AG04450 (cell line): ENCODE measurements around the gene ABHD16A. TPM values are rescaled to one million over a fixed set of nuclear protein-coding genes. Genes with fewer than 3 reads are reported as not detected.

ENCODE experiments used
- CTCF ChIA-PET: fragments of 300-600, 350-600 bp; formaldehyde crosslinking; extraction: SDS; loops from one replicate; lab custom pipeline; 2022; ENCODE audit warnings: antibody characterized with exemption, inconsistent platforms; lab: Charles Lee
- POLR2A ChIA-PET: fragments of 350-600 bp; formaldehyde crosslinking; extraction: SDS; loops from one replicate; lab custom pipeline; 2021; ENCODE audit warnings: antibody characterized with exemption, inconsistent platforms; lab: Yijun Ruan, JAX
- DNase-seq: peaks from one replicate; pipeline ENCODE4 v3.0.0-alpha.2; 2011; ENCODE audit warnings: low read depth, low spot score
- H3K27ac ChIP-seq: one replicate; pipeline ENCODE4 v1.5.1; 2012; ENCODE audit warnings: low read depth, low read length, control low read depth
- H3K27me3 ChIP-seq: one replicate; pipeline ENCODE4 v1.6.0; 2012; ENCODE audit warnings: low read length; ENCODE audit not compliant: control insufficient read depth, insufficient read depth
- H3K4me3 ChIP-seq: 2 replicates; pipeline ENCODE4 v1.5.1; 2011; ENCODE audit warnings: mild to moderate bottlenecking, low read depth, low read length, control low read depth
- H3K9me3 ChIP-seq: 2 replicates; pipeline ENCODE4 v1.5.1; 2012; ENCODE audit warnings: low read length; ENCODE audit not compliant: control insufficient read depth, insufficient read depth
- CTCF ChIP-seq: IDR thresholded peaks from 2 replicates; pipeline ENCODE4 v1.5.1; 2011; ENCODE audit warnings: low read depth, low read length, control low read depth, inconsistent platforms
- polyA plus RNA-seq: library from polyadenylated mRNA; depleted of rRNA; stranded (reverse); fragments of >200 nt; gene quantifications from 2 replicates; pipeline ENCODE4 v1.2.3, GENCODE V29; 2011

The ABHD16A gene
- polyA plus RNA-seq, 1 experiment: 34.0 TPM

- TF ChIP-seq CTCF: no peak
- Histone ChIP-seq H3K27me3 (no peaks in the 10 kb centered on the region), H3K9me3 (no peaks in the 10 kb centered on the region; the same call in 1 of the 2 replicates), H3K4me3 (no peak within 1 kb of the TSS), H3K27ac (peak within 1 kb of the TSS; percentile 21)
- CTCF ChIA-PET: interaction anchor here (0.7 to 2.0 kb wide), 3 partner anchors 11 to 586 kb away, joined by 4 to 9 read pairs (median 6); partner anchors contain the start of gene LY6G5C
- POLR2A ChIA-PET: no interaction called here
- no peak for DNase-seq
These were observed 33.4 kb downstream of the ABHD16A start, which contains the start of gene LY6G5B for GRCh38 chr6:31669676-31670075. Gene LY6G5B, plus strand, starts transcription at chr6:31669976. Its CDS starts 975 bp downstream, at chr6:31670951.

GRCh38 chr6:31666337-31666965, 36.7 kb downstream of the ABHD16A start:
- Histone ChIP-seq H3K9me3 (no peaks in the 10 kb centered on the region; the same call in 1 of the 2 replicates), H3K27ac (no peak overlapping the region), H3K4me3 (peak overlapping the region; percentile 98), H3K27me3 (no peaks in the 10 kb centered on the region)
- ChIA-PET POLR2A (interaction anchor here (1.0 kb wide), 1 partner anchor 149 kb away, joined by 4 read pairs; the partner anchor contains the start of genes HSPA1A and HSPA1L), CTCF (interaction anchor here (1.0 kb wide), 1 partner anchor 140 kb away, joined by 3 read pairs; the partner anchor contains the start of gene LSM2)
- DNase-seq: no peak
- TF ChIP-seq CTCF: no peak

- DNase-seq: peak; percentile 91
- ChIA-PET CTCF (interaction anchor here (0.6 to 1.0 kb wide), 3 partner anchors 119 to 165 kb away, joined by 3 to 4 read pairs (median 3); partner anchors contain the start of genes ATP6V1G2 and LSM2), POLR2A (interaction anchor here (0.9 to 1.8 kb wide), 5 partner anchors 13 to 149 kb away, joined by 3 to 11 read pairs (median 4); partner anchors contain the start of genes ABHD16A, BAG6, HSPA1A and HSPA1L)
- Histone ChIP-seq H3K9me3 (no peaks in the 10 kb centered on the region; the same call in 1 of the 2 replicates), H3K4me3 (peak within 1 kb of the TSS; percentile 98), H3K27ac (peak within 1 kb of the TSS; percentile 90), H3K27me3 (no peaks in the 10 kb centered on the region)
- TF ChIP-seq CTCF: no peak
These were observed 37.4 kb downstream of the ABHD16A start, which contains the start of gene CSNK2B for GRCh38 chr6:31665501-31666336. Gene CSNK2B, plus strand, starts transcription at chr6:31666080. Its CDS starts 752 bp downstream, at chr6:31666832.

- peak; percentile 87 for DNase-seq
- Histone ChIP-seq H3K27me3 (no peaks in the 10 kb centered on the region), H3K9me3 (no peaks in the 10 kb centered on the region; the same call in 1 of the 2 replicates), H3K27ac (peak within 1 kb of the TSS; percentile 90), H3K4me3 (peak within 1 kb of the TSS; percentile 98)
- ChIA-PET POLR2A (interaction anchor here (0.6 to 1.9 kb wide), 10 partner anchors 9 to 198 kb away, joined by 3 to 11 read pairs (median 4); partner anchors contain the start of genes ABHD16A, BAG6, HSPA1B and NEU1), CTCF (interaction anchor here (0.6 to 2.1 kb wide), 8 partner anchors 11 to 288 kb away, joined by 3 to 7 read pairs (median 4); partner anchors contain the start of genes ATP6V1G2, BAG6 and LSM2)
- 0 out of 2 replicates have a peak, but pooled peaks have one; percentile 5 for TF ChIP-seq CTCF
These were observed 38.2 kb downstream of the ABHD16A start, which contains the start of gene GPANK1 for GRCh38 chr6:31664790-31665500. Gene GPANK1, minus strand, starts transcription at chr6:31664997. Its CDS starts 519 bp downstream, at chr6:31664478.
